Glomerular endothelial cell (primary cell): ENCODE data around the gene EDN3. TPM values are rescaled to one million over a fixed set of nuclear protein-coding genes. Genes with fewer than 3 reads are reported as not detected.

Experiments
- DNase-seq: peaks from one replicate; pipeline ENCODE4 v3.0.0-alpha.2; 2011; ENCODE audit warnings: low read depth, low spot score; ENCODE audit errors: extremely low read depth
- total RNA-seq: library from RNA; depleted of rRNA; stranded (reverse); fragments of >200 nt; gene quantifications from 2 replicates; pipeline ENCODE4 v1.2.3, GENCODE V29; 2015

Gene EDN3
- total RNA-seq, 1 donor from 2014 or later: not detected

DNA sequence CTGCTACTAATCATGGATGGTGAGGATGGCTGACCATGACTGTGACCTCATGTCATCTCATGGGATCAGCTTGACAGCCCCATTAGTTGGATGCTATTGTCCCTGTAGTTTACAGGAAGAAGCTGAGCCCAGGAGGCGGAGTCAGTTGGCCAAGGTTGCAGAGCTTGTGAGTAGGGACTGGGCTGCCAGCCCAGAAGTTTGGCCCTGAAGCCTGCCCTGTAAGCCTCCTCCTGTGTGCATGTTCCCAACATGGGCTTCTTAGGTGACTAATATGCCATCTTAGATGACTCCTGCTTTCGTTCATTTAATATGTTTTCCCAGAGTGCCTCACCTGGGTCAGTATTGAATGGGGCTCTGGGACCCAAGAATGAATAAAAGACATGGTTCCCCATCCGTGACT is 6.9 kb downstream of the EDN3 start:
- DNase-seq: no peak

DNA sequence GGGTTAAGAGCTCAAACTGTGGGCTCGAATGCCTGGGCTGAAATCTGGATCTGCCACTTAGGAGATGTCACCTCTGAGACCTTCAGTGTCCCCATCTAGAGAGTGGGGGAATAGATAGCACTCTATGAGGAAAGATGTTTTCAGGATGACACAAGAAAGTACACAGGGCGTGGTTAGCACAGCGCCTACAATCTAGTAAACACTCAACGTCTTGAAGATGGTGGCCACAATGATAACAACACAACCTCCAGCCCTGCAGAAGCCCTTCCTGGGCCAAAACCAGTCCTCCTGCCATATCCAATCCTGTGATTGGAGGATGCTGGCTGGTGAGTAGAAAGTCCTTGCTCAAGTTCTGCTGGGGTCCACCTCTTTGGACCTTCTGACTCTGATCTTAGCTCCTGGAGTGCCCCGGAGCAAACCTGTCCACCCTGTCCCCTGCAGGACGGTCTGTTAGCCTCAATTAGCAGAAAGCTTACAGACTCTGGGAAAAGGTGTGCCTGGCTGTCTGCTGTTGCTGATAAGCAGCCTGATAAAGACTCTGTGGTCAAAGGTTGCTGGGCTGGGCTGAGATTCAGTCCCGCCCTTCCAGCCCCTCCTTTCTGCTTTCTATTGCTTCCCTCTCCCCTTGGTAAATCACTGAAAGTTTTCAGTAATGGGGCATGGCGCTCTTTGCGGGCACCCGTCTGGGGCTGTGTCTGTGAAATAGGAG is 8.2 kb downstream of the EDN3 start:
- DNase-seq: no peak

GRCh38 chr20:59309218-59309617 is 8.8 kb downstream of the EDN3 start:
- no peak for DNase-seq

DNA sequence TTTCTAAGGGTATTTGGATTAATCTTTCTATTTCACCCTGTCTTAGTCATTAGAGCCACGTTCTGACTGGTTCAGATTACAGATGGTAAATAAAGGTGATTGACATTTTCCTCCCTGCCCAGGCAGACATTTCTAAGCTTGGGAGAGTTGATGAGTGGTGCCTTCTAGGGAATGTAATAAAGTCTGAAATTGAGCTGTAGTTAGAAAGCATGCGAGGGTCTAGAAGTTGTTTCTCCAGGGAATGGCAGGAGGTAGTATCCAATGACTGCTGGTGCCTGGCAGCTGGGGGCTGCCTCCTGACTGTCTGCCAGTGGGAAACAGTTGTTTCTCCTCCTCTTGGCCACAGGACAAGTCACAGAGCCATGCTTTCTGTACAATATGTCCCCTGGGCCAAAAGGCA is 14.6 kb downstream of the EDN3 start:
- DNase-seq: no peak

- DNase-seq: no peak
Measured at GRCh38 chr20:59316911-59317731, 16.7 kb downstream of the EDN3 start.

DNA sequence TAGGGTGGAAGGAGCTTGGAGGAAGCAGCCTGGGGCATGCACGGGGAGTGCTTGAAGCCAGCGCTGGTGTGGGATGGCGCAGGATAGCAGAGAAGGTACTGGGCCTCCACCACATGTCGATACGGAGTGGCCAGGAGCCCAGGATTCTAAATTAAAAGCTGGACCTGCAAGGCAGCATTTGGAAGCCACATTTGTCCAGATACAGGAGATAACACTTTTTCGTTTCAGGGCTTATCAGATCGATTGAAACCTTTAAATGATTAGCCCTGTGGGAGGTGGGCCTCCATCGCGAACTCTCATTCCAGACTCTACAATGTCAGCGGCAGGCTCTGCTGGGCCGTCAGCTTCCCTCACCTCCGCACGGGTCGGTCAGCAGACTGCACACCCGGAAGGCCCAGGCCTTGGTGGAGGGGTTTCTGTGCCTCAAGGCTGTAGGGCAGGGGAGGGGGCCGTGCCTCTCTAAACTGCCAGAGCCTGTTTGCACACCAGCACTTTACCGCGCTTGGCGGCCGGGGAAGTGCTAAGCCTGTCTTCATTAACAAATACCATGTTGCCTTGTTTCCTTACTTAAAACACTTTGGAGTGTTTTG is 17.9 kb downstream of the EDN3 start:
- DNase-seq: no peak

DNA sequence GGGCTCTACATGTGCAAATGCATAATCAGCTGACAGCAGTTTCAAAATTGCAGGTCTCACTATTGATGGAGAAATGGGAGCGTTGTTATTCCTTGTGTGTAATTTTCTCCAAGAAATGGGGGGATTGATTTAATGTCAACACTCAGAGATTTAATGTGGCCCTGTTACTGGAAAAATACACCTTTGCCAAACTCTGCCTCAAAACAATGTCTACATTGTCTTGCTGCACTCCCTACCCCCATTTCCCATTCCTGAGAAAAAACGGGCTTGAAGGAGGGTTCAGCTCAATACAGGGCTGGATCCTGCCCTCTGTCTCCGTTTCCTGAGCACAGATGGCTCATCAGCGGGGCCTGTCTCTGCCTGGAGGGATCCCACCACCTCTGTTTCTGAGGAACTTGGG is 18.4 kb downstream of the EDN3 start:
- no peak for DNase-seq

GRCh38 chr20:59320426-59320825 is 20.0 kb downstream of the EDN3 start:
- DNase-seq: no peak

DNA sequence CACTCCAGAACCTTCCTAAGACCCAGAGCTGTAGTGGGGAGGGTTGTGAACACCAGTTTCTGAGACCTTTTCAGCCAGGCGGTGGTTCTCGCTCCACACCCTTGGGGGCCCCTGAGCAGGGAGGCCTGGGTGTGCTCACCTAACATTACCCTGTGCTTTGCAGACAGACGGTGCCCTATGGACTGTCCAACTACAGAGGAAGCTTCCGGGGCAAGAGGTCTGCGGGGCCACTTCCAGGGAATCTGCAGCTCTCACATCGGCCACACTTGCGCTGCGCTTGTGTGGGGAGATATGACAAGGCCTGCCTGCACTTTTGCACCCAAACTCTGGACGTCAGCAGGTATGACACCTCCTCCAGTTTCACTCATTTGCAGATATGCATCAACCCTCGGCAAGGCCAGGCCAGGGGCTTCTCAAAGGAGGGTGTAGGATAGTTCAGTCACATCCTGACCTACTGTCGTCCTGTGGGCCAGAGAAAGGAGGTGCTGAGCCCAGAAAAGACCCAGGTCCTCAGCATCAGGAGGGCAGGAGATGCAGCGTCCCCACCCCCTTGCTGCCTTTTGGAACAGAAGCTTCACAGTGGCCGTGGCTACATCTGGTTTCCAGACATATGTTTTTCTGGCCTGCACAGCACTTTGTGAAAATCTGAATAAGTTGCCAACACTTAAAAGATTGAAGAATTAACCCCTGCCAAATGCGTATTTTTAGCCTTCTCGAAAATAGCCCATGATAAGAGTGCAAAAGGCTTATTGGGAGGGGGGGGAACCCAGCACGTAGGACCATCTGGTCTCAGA is 20.6 kb downstream of the EDN3 start:
- no peak for DNase-seq

DNA sequence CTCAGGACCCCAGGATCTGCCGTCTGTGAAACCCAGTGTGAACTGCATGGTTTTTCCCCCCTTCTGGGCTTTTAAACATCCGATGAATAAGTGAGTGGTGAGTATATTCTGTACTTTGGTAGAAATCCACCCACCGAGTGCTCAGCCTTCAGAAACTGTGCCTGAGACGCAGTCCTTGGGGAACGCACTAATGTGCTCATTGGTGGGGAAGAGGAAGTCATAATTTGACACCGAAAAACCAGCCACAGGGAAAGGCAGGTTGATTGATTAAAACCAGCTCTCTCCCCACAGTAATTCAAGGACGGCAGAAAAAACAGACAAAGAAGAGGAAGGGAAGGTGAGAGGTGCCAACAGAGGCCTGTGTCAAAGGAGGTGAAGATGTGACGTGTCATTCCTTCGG is 21.7 kb downstream of the EDN3 start:
- DNase-seq: no peak

DNA sequence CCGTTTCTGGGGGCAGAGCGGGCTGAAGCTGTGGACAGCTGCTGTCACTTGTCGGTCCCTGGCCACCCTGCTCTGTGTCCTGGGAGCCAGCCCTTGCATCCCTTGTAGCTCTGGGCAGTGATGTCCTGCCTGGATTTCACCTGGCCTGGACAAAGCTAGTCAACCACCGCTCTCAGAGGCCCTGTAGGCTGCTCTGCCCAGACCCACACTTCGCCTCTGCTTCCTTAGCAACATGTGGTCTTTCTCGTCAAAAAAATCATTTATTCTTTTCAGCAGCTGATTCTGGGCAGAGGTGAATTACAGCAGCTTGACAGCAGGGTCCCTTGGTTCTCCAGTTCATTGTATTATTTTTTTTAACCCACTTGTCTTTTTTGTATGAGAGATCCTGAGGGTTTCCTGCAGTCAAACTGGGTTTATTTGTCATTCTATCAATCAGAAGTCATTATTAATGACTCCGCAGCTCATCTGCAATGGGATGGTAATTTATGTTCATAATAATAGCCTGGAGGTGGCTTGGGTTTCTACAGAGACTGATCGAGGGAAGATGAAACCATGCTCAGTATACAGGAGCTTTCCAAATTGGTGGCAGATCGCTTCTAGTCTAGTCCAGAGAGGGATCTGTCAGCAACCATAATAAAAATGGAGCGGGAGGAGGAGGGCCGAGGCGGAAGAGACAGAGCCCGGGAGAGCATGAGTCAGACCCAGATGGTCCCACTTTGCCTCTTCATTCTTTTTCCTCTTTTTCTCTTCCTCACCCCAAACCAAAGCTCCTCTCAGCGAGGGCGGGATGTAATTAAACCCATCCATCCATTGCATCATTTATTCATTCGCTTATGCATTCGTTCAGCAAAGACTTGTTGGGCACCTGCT is 22.4 kb downstream of the EDN3 start:
- no peak for DNase-seq

- DNase-seq: no peak
Measured at GRCh38 chr20:59323731-59324130, 23.3 kb downstream of the EDN3 start.

DNA sequence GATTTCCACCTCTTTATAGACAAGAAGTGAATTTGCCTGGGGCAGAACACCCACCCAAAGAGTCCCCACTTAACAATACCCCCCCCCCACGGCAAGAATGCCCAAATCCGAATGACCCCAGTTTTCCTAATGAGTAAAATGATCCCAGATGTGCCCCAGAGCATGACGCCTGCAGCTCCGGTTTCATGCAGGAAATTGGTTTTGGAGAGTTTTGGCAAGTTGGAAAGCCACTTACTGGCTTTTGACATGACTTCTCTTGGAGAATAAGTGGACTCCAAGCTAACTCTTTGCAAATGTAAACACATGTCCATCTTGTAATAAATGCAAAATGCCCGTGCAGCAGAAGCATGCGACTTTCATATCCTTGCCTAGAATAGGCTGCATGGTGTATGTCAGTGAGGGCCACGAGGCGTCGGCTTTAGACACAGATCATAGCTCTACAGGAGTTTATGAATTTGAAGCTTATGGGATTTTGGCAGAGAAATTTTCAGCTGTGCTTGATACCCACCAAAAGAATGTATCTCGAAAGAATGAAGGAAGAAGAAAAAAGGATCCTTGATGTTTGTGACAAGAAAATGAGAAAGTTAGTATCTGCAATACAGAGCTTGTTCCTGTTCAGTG is 24.2 kb downstream of the EDN3 start:
- DNase-seq: no peak

- no peak for DNase-seq
Measured at GRCh38 chr20:59325142-59325523, 24.7 kb downstream of the EDN3 start.

DNA sequence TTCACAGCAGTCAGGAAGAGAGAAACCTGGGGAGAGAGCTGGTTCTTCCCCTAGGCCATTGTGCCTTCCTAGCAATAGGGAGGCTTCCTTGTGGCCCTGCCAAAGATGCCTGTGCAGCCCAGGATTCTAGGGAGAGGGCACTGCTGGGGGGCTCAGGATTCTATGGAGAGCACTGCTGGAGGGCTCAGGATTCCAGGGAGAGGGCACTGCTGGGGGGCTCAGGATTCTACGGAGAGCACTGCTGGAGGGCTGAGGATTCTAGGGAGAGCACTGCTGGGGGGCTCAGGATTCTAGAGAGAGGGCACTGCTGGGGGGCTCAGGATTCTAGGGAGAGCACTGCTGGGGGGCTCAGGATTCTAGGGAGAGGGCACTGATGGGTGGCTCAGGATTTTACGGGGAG is 25.8 kb downstream of the EDN3 start:
- DNase-seq: no peak

- DNase-seq: no peak
Measured at GRCh38 chr20:59328071-59328470, 27.7 kb downstream of the EDN3 start.

DNA sequence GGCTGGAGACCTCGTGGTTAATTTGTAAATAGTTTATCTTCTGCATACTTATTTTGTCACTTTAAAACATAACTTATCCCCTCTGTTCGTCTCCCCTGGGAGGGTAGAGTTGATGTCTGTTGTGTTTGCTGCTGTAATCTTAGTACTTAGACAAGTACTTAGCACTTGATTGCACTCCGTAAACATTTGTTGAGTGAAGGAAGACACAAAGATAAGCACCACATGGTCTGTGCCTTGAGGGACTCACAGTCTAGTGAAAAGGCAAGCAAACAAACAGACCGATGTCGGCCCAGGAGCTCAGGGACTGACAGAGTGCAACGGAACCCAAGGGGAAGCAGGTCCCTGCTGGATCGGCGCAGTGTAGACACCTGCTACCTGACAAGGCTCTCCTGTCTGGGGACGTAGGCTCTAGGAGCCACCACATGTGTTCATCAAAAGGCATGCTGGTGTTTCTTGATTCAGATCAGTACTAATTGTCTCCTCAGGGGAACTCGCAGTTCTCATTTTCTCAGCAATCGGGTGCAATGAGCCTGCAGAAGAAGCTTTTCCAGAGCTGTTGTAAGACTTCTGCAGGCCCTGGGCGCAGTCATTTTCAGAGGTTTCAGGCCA is 31.4 kb downstream of the EDN3 start:
- no peak for DNase-seq

DNA sequence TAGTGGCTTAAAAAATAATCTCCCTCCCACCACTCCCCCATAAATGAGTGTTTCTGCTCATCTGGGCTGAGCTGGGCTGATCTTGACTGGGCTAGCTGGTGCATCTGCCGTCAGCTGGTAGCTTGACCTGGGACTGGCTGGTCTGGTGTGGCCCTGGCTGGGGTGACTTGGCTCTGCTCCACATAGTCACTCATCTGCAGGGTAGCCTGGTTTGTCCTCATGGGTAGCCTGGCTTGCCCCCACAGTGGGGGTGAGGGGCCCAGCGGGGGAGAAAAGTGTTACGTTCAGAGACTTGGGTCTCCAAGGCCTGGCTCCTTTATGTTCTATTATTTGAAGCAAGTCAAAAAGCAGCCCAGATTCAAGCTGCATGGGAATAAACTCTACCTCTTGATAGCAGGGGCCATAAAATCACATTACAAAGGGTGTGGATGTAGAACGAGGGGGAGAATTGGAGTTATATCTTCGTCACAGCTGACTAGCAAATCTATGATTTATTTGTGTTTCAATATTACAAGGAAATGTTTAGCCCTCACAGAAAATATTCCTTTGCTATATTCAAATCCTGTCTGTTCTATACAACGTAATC is 32.9 kb downstream of the EDN3 start:
- DNase-seq: no peak

DNA sequence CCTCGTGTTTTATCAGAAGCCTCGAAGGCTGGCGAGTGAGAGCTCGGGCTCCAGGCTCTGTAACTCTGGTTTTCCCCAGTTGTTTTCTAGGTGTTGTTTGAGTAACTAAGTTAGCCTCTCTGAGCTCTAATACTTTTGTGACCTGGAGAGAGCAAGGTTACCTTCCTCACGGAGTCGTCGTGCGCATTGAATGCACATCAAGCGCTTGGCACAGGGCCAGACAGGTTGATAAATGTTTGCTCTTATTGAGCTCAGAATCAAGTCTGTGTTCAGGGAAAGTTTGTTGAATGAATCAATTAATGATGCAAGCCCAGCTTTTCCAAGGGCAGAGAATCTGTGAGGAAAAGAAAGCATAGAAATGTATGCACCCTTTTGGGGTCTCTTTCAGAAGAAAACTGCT is 33.5 kb downstream of the EDN3 start:
- no peak for DNase-seq
